Peyer's patch (tissue), 4 donors: ENCODE results near the gene CBX8.

Experiments
- CTCF ChIP-seq, 6 experiments: fragments of 450-650 bp in 4 of 6; fragments of 200-600 bp in 2 of 6; sonication (generic) in 1 of 6; IDR thresholded peaks; one replicate each; pipeline ENCODE4 v1.5.1; 2017 to 2019; ENCODE audit warnings: antibody characterized with exemption in 6 of 6, mild to moderate bottlenecking in 3 of 6, moderate library complexity in 1 of 6
- POLR2A ChIP-seq, 2 donors: fragments of 450-650 bp; IDR thresholded peaks; one replicate each; pipeline ENCODE4 v1.5.1; 2017; ENCODE audit warnings: antibody characterized with exemption in 2 of 2, mild to moderate bottlenecking in 2 of 2, moderate library complexity in 2 of 2

- TF ChIP-seq CTCF (IDR thresholded peaks at IDR 0.05): no peak
- no peak for TF ChIP-seq POLR2A (IDR thresholded peaks at IDR 0.05)
Observed at GRCh38 chr17:79791735-79792161, 5.1 kb downstream of the CBX8 start.
